Epithelial cell of proximal tubule (primary cell): ENCODE measurements around the gene NCK2. TPM values are rescaled to one million over a fixed set of nuclear protein-coding genes. Genes with fewer than 3 reads are reported as not detected.

Experiments
- DNase-seq: peaks from one replicate; pipeline ENCODE4 v3.0.0-alpha.2; 2011; ENCODE audit warnings: low read depth
- H3K4me3 ChIP-seq: 2 replicates; pipeline ENCODE4 v1.5.1; 2011; ENCODE audit warnings: low read depth, mild to moderate bottlenecking, low read length
- CTCF ChIP-seq: conservative IDR thresholded peaks from 2 replicates; pipeline ENCODE4 v1.5.1; 2012; ENCODE audit warnings: low read depth, mild to moderate bottlenecking, low read length
- total RNA-seq: library from RNA; depleted of rRNA; stranded (reverse); fragments of >200 nt; gene quantifications from 2 replicates; pipeline ENCODE4 v1.2.3, GENCODE V29; 2015

NCK2 gene
- total RNA-seq, 1 donor from 2014 or later, result 53.0 TPM

- no peak for DNase-seq
- TF ChIP-seq CTCF, result no peak
- no peak overlapping the region for H3K4me3 ChIP-seq
Measured at GRCh38 chr2:105910497-105911238, 166.0 kb downstream of the NCK2 start.

GRCh38 chr2:105911425-105911824 lies 166.7 kb downstream of the NCK2 start:
- no peak for DNase-seq
- no peak overlapping the region for H3K4me3 ChIP-seq
- TF ChIP-seq CTCF, result no peak

GRCh38 chr2:105912081-105912480 lies 167.4 kb downstream of the NCK2 start:
- no peak overlapping the region for H3K4me3 ChIP-seq
- no peak for TF ChIP-seq CTCF
- no peak for DNase-seq

DNA sequence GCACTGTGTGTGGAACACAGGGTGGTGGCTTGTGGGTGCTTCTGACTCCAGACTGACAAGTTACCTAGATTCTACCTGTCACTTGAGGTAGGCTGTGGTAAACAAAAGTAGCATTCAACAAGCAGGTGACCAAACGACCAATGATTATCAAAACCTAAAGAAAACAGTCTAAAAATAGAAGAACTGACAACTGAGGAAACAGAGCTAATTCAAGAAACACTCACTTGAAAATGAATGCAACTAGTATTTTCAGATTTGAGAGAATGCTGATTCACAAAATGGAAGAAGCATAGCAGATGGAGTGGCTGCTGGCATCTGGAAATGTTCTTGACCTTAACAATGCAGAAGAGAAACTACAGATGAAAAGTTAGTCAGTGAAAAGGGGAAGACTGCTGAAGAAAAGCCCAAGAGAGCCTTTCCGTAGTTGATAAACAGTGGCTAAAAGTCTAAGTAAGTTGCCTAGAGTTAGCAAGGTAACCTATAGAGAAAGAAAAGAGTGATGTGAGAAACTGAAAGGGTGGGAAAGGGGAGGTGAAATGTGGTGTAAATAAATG lies 170.4 kb downstream of the NCK2 start:
- DNase-seq, result no peak
- H3K4me3 ChIP-seq, result no peak overlapping the region
- no peak for TF ChIP-seq CTCF

- no peak for DNase-seq
- H3K4me3 ChIP-seq, result no peak overlapping the region
- TF ChIP-seq CTCF, result no peak
Measured at GRCh38 chr2:105917226-105917625, 172.5 kb downstream of the NCK2 start.

DNA sequence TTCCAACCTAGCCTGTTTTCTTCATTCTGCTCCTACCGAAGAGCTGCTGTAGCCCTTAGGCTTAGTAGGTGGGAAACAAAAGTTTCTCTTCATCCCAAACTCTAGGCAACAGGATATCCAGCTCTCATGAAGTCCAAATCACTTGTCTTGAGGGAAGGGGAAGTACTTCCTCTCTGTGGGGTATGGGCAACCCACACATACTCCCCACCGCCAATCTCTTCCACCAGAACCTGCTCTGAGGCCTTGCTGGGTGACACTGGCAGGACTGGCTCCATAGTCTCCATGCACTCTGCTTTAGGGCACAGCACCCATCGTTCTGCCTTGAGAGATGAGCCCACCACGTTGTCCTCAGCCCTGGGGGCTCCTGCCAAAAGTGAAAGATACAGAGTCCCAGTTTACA lies 173.0 kb downstream of the NCK2 start:
- no peak for TF ChIP-seq CTCF
- no peak for DNase-seq
- H3K4me3 ChIP-seq, result no peak overlapping the region

GRCh38 chr2:105919191-105919811 lies 174.6 kb downstream of the NCK2 start:
- DNase-seq, result no peak
- TF ChIP-seq CTCF, result no peak
- no peak overlapping the region for H3K4me3 ChIP-seq
